Chondrocyte (in vitro differentiated cells): ENCODE data around the gene SLFN11. TPM values are rescaled to one million over a fixed set of nuclear protein-coding genes. Genes with fewer than 3 reads are reported as not detected.

ENCODE experiments used
- DNase-seq: peaks from one replicate; pipeline ENCODE4 v3.0.0; 2021; ENCODE audit warnings: mixed read lengths, low spot score
- H3K27ac Mint-ChIP-seq: one replicate; pipeline ENCODE4 v1.8.0; 2021; ENCODE audit warnings: mild to moderate bottlenecking, moderate library complexity, mixed read lengths; ENCODE audit not compliant: unreplicated experiment
- H3K27me3 Mint-ChIP-seq: 2 replicates; pipeline ENCODE4 v1.8.0; 2021; ENCODE audit warnings: low read depth, mixed read lengths
- H3K36me3 Mint-ChIP-seq: 2 replicates; pipeline ENCODE4 v1.8.0; 2021; ENCODE audit warnings: low read depth, mixed read lengths
- H3K4me1 Mint-ChIP-seq: 2 replicates; pipeline ENCODE4 v1.8.0; 2021; ENCODE audit warnings: low read depth, mild to moderate bottlenecking, mixed read lengths
- H3K4me3 Mint-ChIP-seq: one replicate; pipeline ENCODE4 v1.8.0; 2021; ENCODE audit warnings: mild to moderate bottlenecking, moderate library complexity, mixed read lengths; ENCODE audit not compliant: unreplicated experiment
- H3K9me3 Mint-ChIP-seq: 2 replicates; pipeline ENCODE4 v1.8.0; 2021; ENCODE audit warnings: low read depth, mixed read lengths
- CTCF ChIP-seq: fragments of 200-600 bp; sonication (generic); IDR thresholded peaks from 2 replicates; pipeline ENCODE4 v1.5.0; 2021; ENCODE audit warnings: antibody characterized with exemption, mild to moderate bottlenecking, moderate library complexity
- total RNA-seq: library from RNA; stranded (reverse); gene quantifications from 3 replicates; pipeline ENCODE4 v1.2.1, GENCODE V29; 2021

The SLFN11 gene
- total RNA-seq, 1 donor from 2014 or later = 18.2 TPM

GRCh38 chr17:35372846-35373533 lies 431 bp downstream of the SLFN11 start:
- TF ChIP-seq CTCF = peak; percentile 21
- H3K4me3 Mint-ChIP-seq = peak overlapping the region; percentile 91
- peaks cover 24% of the 10 kb centered on the region for H3K9me3 Mint-ChIP-seq
- DNase-seq = no peak
- H3K36me3 Mint-ChIP-seq = peaks cover 10% of the 10 kb centered on the region
- H3K4me1 Mint-ChIP-seq = peaks cover 29% of the 10 kb centered on the region
- peaks cover 49% of the 10 kb centered on the region for H3K27me3 Mint-ChIP-seq
- H3K27ac Mint-ChIP-seq = peak overlapping the region; percentile 99

- peaks cover 10% of the 10 kb centered on the region for H3K36me3 Mint-ChIP-seq
- peaks cover 29% of the 10 kb centered on the region for H3K4me1 Mint-ChIP-seq
- peaks cover 49% of the 10 kb centered on the region for H3K27me3 Mint-ChIP-seq
- no peak overlapping the region for H3K27ac Mint-ChIP-seq
- DNase-seq = no peak
- H3K9me3 Mint-ChIP-seq = peaks cover 24% of the 10 kb centered on the region
- TF ChIP-seq CTCF = no peak
- no peak overlapping the region for H3K4me3 Mint-ChIP-seq
Observed at GRCh38 chr17:35371934-35372333, 1.5 kb downstream of the SLFN11 start.

DNA sequence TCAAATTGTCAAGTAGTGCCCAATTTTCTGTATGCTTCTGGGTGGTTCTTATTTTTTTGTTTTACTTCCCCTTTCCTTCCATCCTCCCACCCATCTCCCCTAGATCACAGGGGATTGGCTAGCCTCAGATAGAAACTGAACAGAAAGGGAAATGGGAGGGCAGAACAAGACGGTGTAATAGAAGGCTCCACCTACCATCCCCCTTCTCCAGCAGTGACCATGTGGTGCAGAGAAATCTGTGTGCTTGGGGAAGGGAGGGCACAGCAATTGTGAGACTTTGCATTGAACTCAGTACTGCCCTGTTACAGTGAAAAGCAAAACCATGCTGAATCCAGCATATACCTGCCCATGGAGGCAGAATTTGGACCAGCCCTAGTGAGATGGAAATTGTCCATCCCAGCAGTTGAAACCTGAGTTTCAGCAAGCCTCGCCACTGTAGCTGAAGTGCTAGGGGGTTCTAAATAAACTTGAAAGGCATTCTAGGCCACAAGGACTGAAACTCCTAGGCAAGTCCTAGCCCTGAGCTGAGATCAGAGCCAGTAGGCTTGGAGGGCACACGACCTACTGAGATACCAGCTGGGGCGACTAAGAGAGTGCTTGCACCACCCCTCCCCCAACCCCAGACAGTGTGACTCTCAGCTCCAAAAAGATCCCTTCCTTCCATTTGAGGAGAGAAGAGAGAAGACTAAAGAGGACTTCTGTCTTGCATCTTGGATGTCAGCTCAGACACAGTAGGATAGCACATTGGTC lies 5.2 kb downstream of the SLFN11 start:
- Mint-ChIP-seq H3K4me1 (peaks cover 8% of the 10 kb centered on the region), H3K9me3 (peaks cover 24% of the 10 kb centered on the region), H3K27ac (no peak overlapping the region), H3K27me3 (peaks cover 50% of the 10 kb centered on the region), H3K4me3 (no peak overlapping the region), H3K36me3 (peaks cover 14% of the 10 kb centered on the region)
- DNase-seq = no peak
- TF ChIP-seq CTCF = no peak

- TF ChIP-seq CTCF = no peak
- Mint-ChIP-seq H3K9me3 (no peaks in the 10 kb centered on the region), H3K36me3 (peaks cover 4% of the 10 kb centered on the region), H3K27ac (no peak overlapping the region), H3K4me3 (no peak overlapping the region), H3K4me1 (peaks cover 4% of the 10 kb centered on the region), H3K27me3 (peaks cover 29% of the 10 kb centered on the region)
- no peak for DNase-seq
Observed at GRCh38 chr17:35361027-35361426, 12.4 kb downstream of the SLFN11 start.

GRCh38 chr17:35359398-35359797 lies 14.0 kb downstream of the SLFN11 start:
- Mint-ChIP-seq H3K9me3 (no peaks in the 10 kb centered on the region), H3K4me3 (no peak overlapping the region), H3K27me3 (peaks cover 29% of the 10 kb centered on the region), H3K36me3 (no peaks in the 10 kb centered on the region), H3K27ac (no peak overlapping the region), H3K4me1 (peaks cover 4% of the 10 kb centered on the region)
- DNase-seq = no peak
- TF ChIP-seq CTCF = no peak
